Measurements from ENCODE around the gene EID2B.
A peak's percentile ranks its signal among the peaks of the same experiment; 100 is the strongest.

Gene EID2B

DNA sequence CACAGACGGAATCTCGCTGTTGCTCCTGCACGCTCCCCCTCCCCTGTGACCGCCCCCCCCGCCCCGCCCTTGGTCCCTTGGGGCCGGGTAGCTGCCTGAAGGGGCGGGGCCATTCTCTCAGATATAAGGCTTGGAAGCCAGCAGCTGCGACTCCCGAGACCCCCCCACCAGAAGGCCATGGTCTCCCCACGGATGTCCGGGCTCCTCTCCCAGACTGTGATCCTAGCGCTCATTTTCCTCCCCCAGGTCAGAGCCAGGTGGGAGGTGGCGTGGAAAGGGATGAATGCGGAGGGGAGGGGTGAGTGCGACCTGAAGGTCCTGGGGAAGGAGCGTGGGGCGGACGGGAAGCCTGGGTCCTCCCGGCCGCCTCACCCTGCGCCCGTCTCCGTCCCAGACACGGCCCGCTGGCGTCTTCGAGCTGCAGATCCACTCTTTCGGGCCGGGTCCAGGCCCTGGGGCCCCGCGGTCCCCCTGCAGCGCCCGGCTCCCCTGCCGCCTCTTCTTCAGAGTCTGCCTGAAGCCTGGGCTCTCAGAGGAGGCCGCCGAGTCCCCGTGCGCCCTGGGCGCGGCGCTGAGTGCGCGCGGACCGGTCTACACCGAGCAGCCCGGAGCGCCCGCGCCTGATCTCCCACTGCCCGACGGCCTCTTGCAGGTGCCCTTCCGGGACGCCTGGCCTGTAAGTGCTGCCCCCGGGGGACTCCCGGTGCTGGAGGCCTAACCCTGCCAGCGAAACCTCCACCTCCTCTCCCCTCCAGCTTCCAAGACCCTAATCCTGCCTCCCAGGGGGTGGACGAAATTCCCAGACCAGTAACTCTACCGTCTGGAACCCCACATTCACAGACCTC, 33.6 kb downstream of the EID2B start, which contains the start of gene DLL3:
Gene DLL3, plus strand, starts transcription at position 150 of the 845 bp plus-strand sequence. Its CDS starts 28 bp downstream, at position 178.
- H3K9me3 Mint-ChIP-seq: no peaks in the 10 kb centered on the region
- H3K4me1 Mint-ChIP-seq (ENCODE audit: low read depth): peaks cover 23% of the 10 kb centered on the region
- no peaks in the 10 kb centered on the region for H3K36me3 Mint-ChIP-seq (ENCODE audit: low read depth)
- H3K27ac Mint-ChIP-seq: no peak within 1 kb of the TSS
- peak within 1 kb of the TSS; percentile 49 for H3K4me3 Mint-ChIP-seq
- peaks cover 65% of the 10 kb centered on the region for H3K27me3 Mint-ChIP-seq
- peak; percentile 44 for DNase-seq

DNA sequence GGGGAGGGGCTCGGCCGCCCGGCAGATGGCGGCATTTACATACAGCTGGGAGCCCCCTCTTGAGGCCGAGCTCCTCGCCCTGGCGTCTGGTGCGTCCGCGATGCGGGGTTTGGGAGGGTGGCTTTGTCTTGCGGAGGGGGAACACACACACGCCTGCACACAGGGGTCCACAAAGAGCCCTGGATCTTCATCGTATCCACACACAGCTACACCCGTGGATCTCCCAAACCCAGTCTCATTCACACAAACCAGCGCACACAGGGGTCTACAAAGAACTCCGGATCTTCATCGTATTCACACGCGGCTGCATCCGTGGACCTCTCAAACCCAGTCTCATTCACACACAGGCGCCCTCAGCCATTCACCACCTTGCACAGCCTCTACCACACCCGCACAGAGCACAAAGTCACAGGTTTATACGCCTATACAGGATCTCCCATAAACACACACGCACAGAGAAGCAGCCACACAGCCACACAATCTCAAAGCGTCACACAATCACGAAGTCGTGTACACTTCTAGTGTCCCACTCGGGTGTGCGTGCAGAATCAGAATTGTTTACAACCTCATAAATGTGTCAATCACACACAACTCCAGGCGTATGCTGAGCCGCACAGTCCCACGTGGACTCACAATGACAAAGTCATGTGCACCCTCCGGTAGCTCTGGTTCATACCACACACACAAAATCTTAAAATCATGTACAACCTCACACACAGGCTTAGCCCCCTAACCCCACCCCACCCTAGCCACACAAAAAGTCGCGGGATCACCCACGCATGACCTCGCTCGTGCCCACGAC, 34.5 kb downstream of the EID2B start:
- Mint-ChIP-seq H3K9me3 (no peaks in the 10 kb centered on the region), H3K4me3 (peak overlapping the region; percentile 32), H3K36me3 (ENCODE audit: low read depth) (no peaks in the 10 kb centered on the region), H3K27me3 (peaks cover 57% of the 10 kb centered on the region), H3K27ac (no peak overlapping the region), H3K4me1 (ENCODE audit: low read depth) (peaks cover 20% of the 10 kb centered on the region)
- peak; percentile 47 for DNase-seq

DNA sequence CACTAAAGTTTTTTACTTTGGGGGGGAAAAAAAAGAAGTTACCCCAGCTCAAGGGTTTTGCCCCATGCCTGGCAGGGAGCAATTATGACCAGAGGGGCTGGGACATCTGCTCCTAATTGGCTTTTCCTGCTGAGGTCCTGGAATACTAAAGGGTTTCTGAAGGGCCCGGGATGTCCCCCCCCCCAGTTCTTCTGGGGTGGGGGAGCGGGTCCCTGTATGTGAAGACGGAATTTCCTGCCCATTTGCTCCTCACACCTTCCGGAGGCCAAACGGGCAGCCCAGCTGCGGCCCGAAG, 35.0 kb downstream of the EID2B start:
- H3K27me3 Mint-ChIP-seq: peaks cover 53% of the 10 kb centered on the region
- DNase-seq: no peak
- peaks cover 2% of the 10 kb centered on the region for H3K36me3 Mint-ChIP-seq (ENCODE audit: low read depth)
- H3K27ac Mint-ChIP-seq: no peak overlapping the region
- peaks cover 17% of the 10 kb centered on the region for H3K4me1 Mint-ChIP-seq (ENCODE audit: low read depth)
- H3K9me3 Mint-ChIP-seq: no peaks in the 10 kb centered on the region
- H3K4me3 Mint-ChIP-seq: no peak overlapping the region

DNA sequence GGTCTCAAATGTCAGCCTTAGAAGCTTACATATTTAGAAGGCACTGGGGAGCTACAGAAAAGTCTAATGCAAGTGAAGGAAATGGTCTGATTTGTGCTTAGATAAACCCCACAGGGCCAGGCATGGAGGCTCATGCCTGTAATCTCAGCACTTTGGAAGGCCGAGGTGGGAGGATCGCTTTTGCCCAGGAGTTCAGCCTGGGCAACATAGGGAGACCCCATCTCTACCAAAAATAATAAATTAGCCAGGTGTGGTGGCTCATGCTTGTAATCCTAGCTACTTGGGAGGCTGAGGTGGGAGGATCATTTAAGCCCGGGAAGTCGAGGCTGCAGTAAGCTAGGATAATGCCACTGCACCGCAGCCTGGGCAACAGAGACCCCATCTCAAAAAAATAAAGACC, 36.6 kb downstream of the EID2B start:
- peaks cover 45% of the 10 kb centered on the region for H3K27me3 Mint-ChIP-seq
- H3K9me3 Mint-ChIP-seq: no peaks in the 10 kb centered on the region
- DNase-seq: no peak
- no peak overlapping the region for H3K27ac Mint-ChIP-seq
- peaks cover 12% of the 10 kb centered on the region for H3K36me3 Mint-ChIP-seq (ENCODE audit: low read depth)
- H3K4me3 Mint-ChIP-seq: no peak overlapping the region
- H3K4me1 Mint-ChIP-seq (ENCODE audit: low read depth): peaks cover 17% of the 10 kb centered on the region

GRCh38 chr19:39494661-39495060, 38.0 kb downstream of the EID2B start:
- H3K4me1 Mint-ChIP-seq (ENCODE audit: low read depth): peaks cover 14% of the 10 kb centered on the region
- H3K27me3 Mint-ChIP-seq: peaks cover 33% of the 10 kb centered on the region
- no peak for DNase-seq
- H3K9me3 Mint-ChIP-seq: no peaks in the 10 kb centered on the region
- H3K27ac Mint-ChIP-seq: no peak overlapping the region
- H3K36me3 Mint-ChIP-seq (ENCODE audit: low read depth): peaks cover 22% of the 10 kb centered on the region
- no peak overlapping the region for H3K4me3 Mint-ChIP-seq

GRCh38 chr19:39492788-39493187, 39.9 kb downstream of the EID2B start:
- DNase-seq: no peak
- H3K9me3 Mint-ChIP-seq: no peaks in the 10 kb centered on the region
- no peaks in the 10 kb centered on the region for H3K4me1 Mint-ChIP-seq (ENCODE audit: low read depth)
- H3K4me3 Mint-ChIP-seq: no peak overlapping the region
- H3K27me3 Mint-ChIP-seq: peaks cover 17% of the 10 kb centered on the region
- no peak overlapping the region for H3K27ac Mint-ChIP-seq
- H3K36me3 Mint-ChIP-seq (ENCODE audit: low read depth): peaks cover 41% of the 10 kb centered on the region

DNA sequence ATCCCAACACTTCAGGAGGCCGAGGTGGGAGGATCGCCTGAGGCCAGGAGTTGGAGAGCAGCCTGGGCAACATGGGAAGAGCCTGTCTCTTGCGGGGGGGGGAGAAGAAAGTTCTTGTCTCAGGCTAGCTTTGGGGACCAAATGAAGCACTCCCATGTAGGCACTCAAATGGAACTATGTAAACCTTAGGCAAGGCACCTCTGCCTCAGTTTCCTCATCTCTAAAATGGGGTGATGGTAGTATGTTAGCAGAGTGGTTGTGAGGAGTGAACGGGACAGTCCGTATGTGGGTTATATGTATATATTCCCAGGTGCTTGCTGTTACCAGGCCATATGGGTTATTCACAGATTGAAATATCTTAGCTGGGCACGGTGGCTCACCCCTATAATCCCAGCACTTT, 40.4 kb downstream of the EID2B start:
- Mint-ChIP-seq H3K4me1 (ENCODE audit: low read depth) (no peaks in the 10 kb centered on the region), H3K9me3 (no peaks in the 10 kb centered on the region), H3K27me3 (peaks cover 11% of the 10 kb centered on the region), H3K4me3 (no peak overlapping the region), H3K36me3 (ENCODE audit: low read depth) (peaks cover 42% of the 10 kb centered on the region), H3K27ac (no peak overlapping the region)
- no peak for DNase-seq

DNA sequence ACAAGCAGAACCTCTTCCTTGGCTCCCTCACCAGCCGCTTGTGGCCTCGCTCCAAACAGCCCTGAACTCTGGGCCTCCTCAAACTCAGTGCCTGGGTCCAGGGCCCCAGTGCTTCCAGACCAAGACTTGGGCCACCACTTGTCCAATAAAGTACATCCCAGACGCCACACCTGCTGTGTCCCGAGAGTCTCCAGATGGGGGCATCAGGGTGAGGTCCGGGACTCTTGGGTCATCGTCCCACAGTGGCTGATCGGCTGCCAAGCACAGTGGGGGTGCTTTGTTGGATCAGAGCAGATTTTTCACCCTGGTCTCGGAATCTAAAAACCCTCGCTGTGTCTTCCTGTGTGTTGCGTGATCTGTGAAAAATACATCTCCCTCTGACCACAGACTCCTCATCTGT, 42.9 kb downstream of the EID2B start:
- Mint-ChIP-seq H3K27me3 (no peaks in the 10 kb centered on the region), H3K4me3 (no peak overlapping the region), H3K27ac (peak overlapping the region; percentile 41), H3K36me3 (ENCODE audit: low read depth) (peaks cover 66% of the 10 kb centered on the region), H3K4me1 (ENCODE audit: low read depth) (no peaks in the 10 kb centered on the region), H3K9me3 (no peaks in the 10 kb centered on the region)
- DNase-seq: no peak

DNA sequence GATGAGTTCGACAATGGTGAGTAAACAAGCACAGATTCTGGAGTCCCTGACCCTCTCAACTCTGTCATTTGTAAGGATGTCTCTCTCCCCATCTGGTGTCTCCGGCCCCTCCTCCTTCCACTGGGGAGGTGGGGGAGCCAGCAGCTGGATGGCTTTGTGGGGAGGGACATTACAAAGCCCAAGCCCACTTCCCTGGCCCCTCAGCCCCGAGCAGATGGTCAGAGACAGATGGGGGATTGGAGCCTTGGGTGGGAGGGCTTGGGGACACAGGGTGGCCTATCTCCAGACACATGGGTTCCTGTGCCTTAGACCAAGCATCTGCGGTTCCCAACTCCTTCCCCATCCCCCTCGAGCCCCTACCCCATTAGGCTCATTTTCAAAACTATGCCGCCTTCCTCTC, 49.5 kb downstream of the EID2B start:
- peak overlapping the region; percentile 94 for H3K4me3 Mint-ChIP-seq
- peaks cover 32% of the 10 kb centered on the region for H3K4me1 Mint-ChIP-seq (ENCODE audit: low read depth)
- H3K27ac Mint-ChIP-seq: peak overlapping the region; percentile 65
- H3K9me3 Mint-ChIP-seq: no peaks in the 10 kb centered on the region
- no peaks in the 10 kb centered on the region for H3K27me3 Mint-ChIP-seq
- peaks cover 65% of the 10 kb centered on the region for H3K36me3 Mint-ChIP-seq (ENCODE audit: low read depth)
- no peak for DNase-seq

- H3K27ac Mint-ChIP-seq: peak overlapping the region; percentile 94
- H3K9me3 Mint-ChIP-seq: no peaks in the 10 kb centered on the region
Measured at GRCh38 chr19:39481676-39482075, 51.0 kb downstream of the EID2B start.

GRCh38 chr19:39481229-39481545, 51.5 kb downstream of the EID2B start:
- peak overlapping the region; percentile 94 for H3K27ac Mint-ChIP-seq
- H3K36me3 Mint-ChIP-seq (ENCODE audit: low read depth): peaks cover 67% of the 10 kb centered on the region
- no peak for DNase-seq
- no peaks in the 10 kb centered on the region for H3K27me3 Mint-ChIP-seq
- H3K4me1 Mint-ChIP-seq (ENCODE audit: low read depth): peaks cover 32% of the 10 kb centered on the region
- H3K9me3 Mint-ChIP-seq: no peaks in the 10 kb centered on the region
- H3K4me3 Mint-ChIP-seq: peak overlapping the region; percentile 94

More at GRCh38 chr19:39481676-39482075, 51.0 kb downstream of the EID2B start:
- no peaks in the 10 kb centered on the region for H3K27me3 Mint-ChIP-seq
- DNase-seq: no peak
- peaks cover 32% of the 10 kb centered on the region for H3K4me1 Mint-ChIP-seq (ENCODE audit: low read depth)
- H3K36me3 Mint-ChIP-seq (ENCODE audit: low read depth): peaks cover 67% of the 10 kb centered on the region
- H3K4me3 Mint-ChIP-seq: peak overlapping the region; percentile 94
